Cardiac fibroblast (primary cell): ENCODE measurements around the gene RELN.

Experiments used
- DNase-seq, 2 donors: peaks; one replicate each; pipeline versions ENCODE4 v3.0.0 to v3.0.0-alpha.2; 2010; ENCODE audit warnings: low read depth in 2 of 2
- H3K4me3 ChIP-seq, 2 donors: replicated peaks in 1 of 2; 1 replicate in 1 of 2; 2 replicates in 1 of 2; pipeline ENCODE4 v1.5.1; 2011; ENCODE audit warnings: low read depth in 2 of 2, low read length in 2 of 2, mild to moderate bottlenecking in 2 of 2, moderate library complexity in 1 of 2
- TF ChIP-seq, protein P1 (sequence below): IDR thresholded peaks from one replicate; pipeline ENCODE4 v1.5.1; 2011; ENCODE audit warnings: low read depth, mild to moderate bottlenecking, low read length, inconsistent platforms

RELN gene

GRCh38 chr7:103649052-103649451, 340.4 kb downstream of the RELN start:
- H3K4me3 ChIP-seq, result no peak overlapping the region
- no peak for DNase-seq
- TF ChIP-seq, protein P1, sequence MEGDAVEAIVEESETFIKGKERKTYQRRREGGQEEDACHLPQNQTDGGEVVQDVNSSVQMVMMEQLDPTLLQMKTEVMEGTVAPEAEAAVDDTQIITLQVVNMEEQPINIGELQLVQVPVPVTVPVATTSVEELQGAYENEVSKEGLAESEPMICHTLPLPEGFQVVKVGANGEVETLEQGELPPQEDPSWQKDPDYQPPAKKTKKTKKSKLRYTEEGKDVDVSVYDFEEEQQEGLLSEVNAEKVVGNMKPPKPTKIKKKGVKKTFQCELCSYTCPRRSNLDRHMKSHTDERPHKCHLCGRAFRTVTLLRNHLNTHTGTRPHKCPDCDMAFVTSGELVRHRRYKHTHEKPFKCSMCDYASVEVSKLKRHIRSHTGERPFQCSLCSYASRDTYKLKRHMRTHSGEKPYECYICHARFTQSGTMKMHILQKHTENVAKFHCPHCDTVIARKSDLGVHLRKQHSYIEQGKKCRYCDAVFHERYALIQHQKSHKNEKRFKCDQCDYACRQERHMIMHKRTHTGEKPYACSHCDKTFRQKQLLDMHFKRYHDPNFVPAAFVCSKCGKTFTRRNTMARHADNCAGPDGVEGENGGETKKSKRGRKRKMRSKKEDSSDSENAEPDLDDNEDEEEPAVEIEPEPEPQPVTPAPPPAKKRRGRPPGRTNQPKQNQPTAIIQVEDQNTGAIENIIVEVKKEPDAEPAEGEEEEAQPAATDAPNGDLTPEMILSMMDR, result no peak

- no peak for DNase-seq
- H3K4me3 ChIP-seq, result no peak overlapping the region
- TF ChIP-seq, protein P1, result no peak
Measured at GRCh38 chr7:103648135-103648534, 341.3 kb downstream of the RELN start.

DNA sequence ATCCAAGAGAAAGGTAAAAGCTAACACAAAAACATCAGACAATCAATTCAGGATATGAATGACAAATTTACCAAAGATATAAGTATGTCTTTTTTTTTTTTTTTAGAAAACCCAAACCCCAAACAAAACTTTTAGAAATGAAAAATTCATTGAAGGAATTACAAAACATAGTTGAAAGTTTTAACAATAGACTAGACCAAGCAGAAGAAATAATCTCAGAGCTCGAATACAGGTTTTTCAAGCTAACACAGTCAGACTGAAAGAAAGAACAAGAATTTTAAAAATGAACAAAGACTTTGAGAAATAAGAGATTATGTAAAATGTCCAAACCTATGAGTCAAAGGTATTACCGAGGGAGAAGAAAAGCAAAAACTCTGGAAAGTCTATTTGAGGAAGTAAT, 345.1 kb downstream of the RELN start:
- no peak for DNase-seq
- TF ChIP-seq, protein P1, result no peak
- H3K4me3 ChIP-seq, result no peak overlapping the region

DNA sequence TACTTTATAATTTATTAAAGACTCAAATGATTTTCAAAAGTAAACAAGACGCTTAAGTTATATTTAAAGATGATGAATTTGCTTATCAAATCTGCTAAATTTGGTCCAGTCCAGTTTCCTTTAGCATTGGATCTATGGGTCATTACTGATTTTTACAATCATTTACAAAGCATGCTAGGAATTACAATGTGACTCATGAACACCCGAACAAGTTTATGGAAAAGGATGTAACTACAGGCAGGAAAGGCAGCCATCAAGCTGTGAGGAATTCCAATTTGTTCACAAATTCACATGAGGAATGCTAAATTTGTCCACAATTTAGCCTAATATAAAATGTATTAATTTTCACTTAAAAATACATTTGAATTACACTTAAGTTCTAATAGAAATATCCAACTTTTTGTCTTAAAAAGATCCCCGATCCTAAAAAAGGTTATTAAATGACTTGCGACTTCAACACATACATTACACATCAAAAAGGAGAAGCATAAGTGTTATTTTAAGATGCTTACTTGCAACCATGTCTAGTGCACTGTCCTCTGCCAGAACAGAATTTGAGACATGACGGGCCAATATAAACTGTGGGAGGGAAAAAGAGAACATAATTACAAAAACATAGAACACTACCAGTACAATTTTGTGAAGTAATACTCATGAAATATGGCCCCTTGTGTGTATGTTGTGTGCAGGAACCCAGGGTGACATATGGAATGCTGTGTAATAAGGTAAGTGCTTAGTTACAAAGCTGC, 349.3 kb downstream of the RELN start:
- H3K4me3 ChIP-seq, result no peak overlapping the region
- TF ChIP-seq, protein P1, result no peak
- DNase-seq, result peak; percentile 7 to 73

DNA sequence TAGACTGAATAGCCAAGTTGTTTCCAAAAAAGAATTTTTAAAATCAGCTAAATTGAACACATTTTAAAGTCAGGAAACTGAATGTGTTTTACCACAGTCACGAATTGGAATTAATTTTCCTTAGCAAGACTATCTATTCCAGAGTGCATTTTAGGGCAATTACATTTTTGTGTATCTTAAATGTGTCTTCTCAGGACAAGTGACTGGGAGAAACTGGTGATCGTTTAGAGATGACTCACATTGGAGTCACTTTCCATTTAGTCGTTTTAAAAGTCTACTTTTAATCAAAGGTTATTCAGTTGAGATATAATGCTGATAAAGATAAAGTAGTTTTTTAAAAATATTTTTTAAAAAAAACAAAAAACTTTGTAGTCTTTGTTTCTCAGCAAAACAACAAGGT, 351.7 kb downstream of the RELN start:
- TF ChIP-seq, protein P1, result no peak
- no peak overlapping the region for H3K4me3 ChIP-seq
- DNase-seq, result peak in 1 of 2 donors; percentile 76

- TF ChIP-seq, protein P1, result no peak
- no peak overlapping the region for H3K4me3 ChIP-seq
- peak; percentile 67 to 97 for DNase-seq
Measured at GRCh38 chr7:103637094-103637493, 352.4 kb downstream of the RELN start.

- H3K4me3 ChIP-seq, result no peak overlapping the region
- peak; percentile 14 to 43 for DNase-seq
- TF ChIP-seq, protein P1, result no peak
Measured at GRCh38 chr7:103636153-103636552, 353.3 kb downstream of the RELN start.
